ENCODE measurements around the gene HMGB2.

Gene HMGB2

DNA sequence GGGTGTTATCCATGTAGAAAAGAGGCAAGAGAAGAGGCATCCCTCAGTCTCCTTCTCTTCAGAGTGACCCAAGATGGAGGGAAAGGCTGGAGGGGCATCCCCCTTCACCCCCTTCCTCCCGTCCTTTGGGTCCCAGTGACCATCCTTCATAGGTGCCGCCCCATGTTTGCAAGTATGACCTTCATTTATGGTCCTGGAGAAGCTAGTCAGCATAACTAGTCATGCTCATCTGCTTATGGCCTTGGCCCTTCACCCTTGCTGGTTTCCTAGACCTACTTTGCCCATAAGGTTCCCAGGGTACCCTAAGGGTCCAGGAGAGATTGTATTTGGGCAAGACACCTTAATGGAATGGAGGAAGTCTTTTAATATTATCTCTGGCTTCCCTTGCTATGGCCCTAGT is 46.7 kb downstream of the HMGB2 start:
- no peak for DNase-seq

DNA sequence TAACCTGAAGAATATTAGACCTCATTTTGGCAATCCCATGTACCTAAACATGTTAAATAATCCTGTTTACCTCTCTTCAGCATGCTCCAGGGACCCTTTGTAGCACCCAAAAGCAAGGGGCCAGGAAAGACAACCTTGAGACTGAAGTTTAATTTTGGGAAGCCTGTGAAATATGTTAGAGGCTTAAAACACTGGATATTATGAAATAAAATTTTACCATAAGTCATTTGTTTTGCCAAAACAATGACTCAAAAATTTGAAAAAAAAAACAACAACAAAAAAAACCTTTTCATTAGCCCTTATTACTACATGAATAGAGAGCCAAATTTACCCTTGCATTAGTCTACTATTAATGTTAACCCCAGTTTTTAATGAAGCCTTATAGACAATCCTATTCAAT is 49.7 kb downstream of the HMGB2 start:
- DNase-seq: no peak

DNA sequence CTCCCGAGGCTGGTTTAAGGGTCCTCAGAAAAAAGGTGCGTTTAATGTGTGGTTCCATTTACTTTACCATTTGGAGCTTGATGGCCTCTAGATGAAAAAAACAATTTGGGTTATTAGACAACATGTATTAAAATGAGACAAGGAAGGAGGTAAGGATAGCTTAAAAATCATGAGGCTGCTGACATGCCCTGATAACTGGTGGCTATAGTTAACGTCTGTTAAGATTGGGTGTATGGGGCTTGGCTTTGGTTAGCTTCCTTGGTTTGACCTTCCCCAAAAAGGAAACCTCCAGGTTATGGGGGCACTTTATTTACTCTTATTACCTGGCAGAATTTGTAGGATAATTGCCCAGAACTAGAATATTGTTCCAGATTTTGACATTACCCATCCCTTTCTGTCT is 51.5 kb downstream of the HMGB2 start:
- no peak for DNase-seq

DNA sequence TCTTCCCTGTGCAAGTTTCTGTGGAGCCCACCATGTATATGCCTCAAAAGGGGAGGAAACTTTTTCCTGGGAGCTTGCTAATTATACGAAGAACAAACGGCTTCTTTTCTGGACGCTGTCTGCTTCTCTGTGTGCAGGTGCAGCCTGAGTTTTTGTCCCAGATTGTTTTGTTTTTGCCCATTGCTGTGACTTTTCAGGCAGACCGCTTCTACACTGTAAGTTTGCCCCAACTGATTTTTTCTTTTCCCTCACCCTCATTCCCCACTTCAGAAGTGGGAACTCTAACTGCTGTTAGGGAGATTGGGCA is 51.9 kb downstream of the HMGB2 start:
- DNase-seq: no peak

DNA sequence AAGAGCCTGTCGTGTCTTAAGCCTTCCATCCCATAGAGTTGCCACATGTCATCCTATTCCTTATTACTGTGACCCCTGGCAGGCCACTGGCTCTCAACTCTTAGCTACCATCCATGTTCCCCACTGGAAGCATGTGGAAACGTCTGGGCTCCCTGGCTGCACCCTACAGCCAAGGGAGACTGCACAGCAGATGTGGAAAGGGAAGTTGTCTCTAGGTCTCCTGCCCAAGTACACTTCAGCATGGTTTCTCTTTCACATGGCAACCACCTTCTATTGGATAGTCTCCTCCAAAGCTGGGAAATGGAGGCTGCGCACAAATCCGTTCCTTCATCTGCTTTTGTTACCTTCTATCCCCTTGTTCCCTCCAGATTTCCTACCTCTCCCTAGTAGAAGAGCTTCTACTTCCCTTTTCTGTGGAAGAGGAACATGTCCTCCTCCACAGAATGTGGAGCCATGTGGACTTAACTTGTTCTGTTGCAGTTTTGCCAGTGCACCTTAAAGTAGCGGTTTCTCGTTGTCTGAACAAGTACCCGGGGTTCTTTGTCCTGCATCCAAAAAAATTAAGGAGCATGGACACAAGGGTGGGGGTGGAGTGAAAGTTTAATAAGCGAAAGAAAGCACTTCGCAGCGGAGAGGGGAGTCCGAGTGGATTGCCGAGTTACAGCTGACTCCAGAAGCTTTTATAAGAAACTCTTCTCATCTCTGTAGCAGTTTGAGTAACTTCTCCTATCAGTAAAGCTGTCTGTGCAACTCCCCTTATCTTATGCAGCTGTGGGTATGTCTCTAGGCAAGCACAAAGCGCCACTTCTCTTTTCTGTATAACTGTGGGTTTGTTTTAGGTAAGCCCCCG is 52.5 kb downstream of the HMGB2 start:
- no peak for DNase-seq

Measured in activated naive CD4-positive, alpha-beta T cell (primary cell).